Measurements from ENCODE around the gene ARVCF. TPM values are rescaled to one million over a fixed set of nuclear protein-coding genes. Genes with fewer than 3 reads are reported as not detected.
"Not testable (repeated sequence)": the region's sequence is repeated elsewhere in the genome, so short reads cannot be mapped to it uniquely, and the experiment has no call there.

Gene ARVCF
- total RNA-seq, 1 donor from 2014 or later, result 109 TPM

GRCh38 chr22:19932367-19933206 is 84.0 kb downstream of the ARVCF start:
- H3K4me3 ChIP-seq (ENCODE audit: low read depth, low read length), result no peak overlapping the region
- no peak for TF ChIP-seq CTCF (conservative IDR thresholded peaks at IDR 0.05; ENCODE audit: low read depth, low read length)
- no peak for DNase-seq (ENCODE audit: low read depth)

- no peak for TF ChIP-seq CTCF (conservative IDR thresholded peaks at IDR 0.05; ENCODE audit: low read depth, low read length)
- no peak overlapping the region for H3K4me3 ChIP-seq (ENCODE audit: low read depth, low read length)
- DNase-seq (ENCODE audit: low read depth), result no peak
Observed at GRCh38 chr22:19931514-19931913, 85.1 kb downstream of the ARVCF start.

DNA sequence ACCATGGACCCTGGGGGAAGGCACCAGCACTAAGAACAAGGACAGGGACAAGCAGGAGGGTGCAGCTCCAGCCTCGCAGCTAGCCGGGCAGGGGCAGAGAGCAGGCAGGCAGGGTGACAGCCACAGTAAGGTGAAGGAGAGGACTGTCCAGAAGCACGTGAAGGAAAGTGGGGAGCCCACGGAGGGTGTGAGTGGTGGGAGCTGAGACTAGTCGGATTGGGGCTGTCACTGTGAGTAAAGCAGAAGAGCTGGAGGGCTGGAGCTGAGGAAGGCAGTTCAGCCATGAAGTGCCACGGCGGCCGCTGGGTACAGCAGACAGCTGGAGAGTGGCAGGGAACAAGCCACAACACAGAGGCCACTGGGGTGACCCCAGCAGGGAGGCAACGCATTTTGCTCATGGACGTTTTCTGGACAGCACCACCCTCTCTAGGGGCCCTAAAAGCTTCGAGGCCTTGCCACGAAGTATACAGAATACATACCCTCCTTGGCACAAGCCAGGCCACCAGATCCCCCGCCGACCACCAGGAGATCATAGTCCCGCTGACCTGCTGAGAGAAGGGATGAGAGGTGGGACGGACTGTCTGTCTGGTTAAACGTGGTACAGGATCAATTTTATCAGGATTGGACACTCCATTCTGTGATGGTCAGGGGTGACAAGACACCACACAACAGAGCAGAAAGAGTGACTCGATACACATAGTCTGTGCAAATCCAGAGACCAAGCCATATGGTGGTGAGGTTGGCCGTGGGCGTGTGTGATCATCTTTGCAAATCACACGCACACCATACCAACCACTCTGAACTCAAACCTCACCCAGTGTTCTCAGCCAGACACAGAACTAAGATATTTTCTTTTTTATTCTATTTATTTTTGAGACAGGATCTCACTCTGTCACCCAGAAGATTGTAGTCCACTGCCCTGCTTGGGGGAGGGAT is 85.8 kb downstream of the ARVCF start:
- H3K4me3 ChIP-seq (ENCODE audit: low read depth, low read length), result no peak overlapping the region
- no peak for TF ChIP-seq CTCF (conservative IDR thresholded peaks at IDR 0.05; ENCODE audit: low read depth, low read length)
- DNase-seq (ENCODE audit: low read depth), result no peak

DNA sequence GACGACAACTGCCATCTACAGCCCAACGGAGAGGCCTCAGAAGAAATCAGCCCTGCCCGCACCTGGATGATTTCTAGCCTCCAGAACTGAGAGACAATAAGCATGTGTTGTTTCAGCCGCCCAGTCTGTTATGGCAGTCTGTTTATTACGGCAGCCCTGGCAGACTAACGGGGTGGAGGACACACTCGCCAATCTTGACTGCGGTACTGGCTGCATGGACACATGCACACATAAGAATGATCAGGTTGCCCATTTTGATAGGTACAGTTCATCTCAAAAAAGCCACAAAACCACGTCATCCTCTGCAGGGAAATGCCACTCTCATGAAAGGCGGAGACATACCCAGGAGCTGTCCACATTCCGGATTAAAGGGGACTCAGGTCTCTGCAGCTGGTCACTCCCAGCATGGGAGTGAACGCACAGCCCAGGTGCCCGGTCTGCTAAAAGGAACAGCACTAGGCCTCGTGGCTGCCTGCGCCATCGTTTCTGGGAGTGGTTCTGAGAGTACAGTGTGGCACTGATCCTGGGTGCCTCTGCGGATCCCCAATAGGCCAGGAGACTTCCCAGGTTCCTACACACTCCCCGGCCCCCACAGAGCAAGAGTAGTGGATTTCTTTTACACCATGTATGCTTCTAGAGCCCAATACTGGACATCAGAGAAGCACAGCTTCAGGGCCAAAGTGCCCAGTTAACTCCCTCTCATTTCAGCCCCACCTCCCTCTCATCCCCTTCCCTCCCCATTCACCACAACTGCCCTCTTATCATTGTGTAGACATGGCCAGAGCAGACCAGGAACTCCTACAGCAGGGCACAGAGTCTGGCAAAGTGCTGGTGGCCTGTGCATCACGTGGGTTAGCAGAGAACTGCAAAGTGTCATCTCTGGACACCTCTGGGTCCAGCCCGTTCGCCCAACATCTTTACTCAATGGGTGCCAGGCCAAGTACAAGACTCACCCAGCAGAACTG is 86.8 kb downstream of the ARVCF start:
- TF ChIP-seq CTCF (conservative IDR thresholded peaks at IDR 0.05; ENCODE audit: low read depth, low read length), result no peak

DNA sequence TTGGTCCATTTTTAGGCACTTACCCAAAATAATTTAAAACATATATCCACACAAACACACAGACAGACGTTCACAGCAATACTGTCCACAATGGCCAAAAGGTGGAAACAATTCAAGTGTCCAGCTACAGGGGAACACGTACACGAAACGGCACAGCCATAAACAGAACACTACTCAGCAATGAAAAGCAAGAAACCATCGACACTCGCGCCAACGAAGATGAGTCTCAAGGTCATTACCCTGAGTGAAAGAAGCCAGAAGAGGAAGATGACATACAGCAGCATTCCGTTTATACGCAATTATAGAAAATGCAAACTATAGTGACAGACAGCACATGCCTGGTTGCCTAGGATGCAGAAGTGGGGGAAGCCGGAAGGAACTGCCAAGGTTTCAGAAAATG is 88.4 kb downstream of the ARVCF start:
- no peak for DNase-seq (ENCODE audit: low read depth)
- no peak overlapping the region for H3K4me3 ChIP-seq (ENCODE audit: low read depth, low read length)
- no peak for TF ChIP-seq CTCF (conservative IDR thresholded peaks at IDR 0.05; ENCODE audit: low read depth, low read length)

More for the DNA sequence above, 86.8 kb downstream of the ARVCF start:
- no peak overlapping the region for H3K4me3 ChIP-seq (ENCODE audit: low read depth, low read length)
- no peak for DNase-seq (ENCODE audit: low read depth)

GRCh38 chr22:19927696-19928095 is 88.9 kb downstream of the ARVCF start:
- DNase-seq (ENCODE audit: low read depth), result no peak

GRCh38 chr22:19926028-19926427 is 90.6 kb downstream of the ARVCF start:
- not testable (repeated sequence) for H3K4me3 ChIP-seq (ENCODE audit: low read depth, low read length); DNase-seq (ENCODE audit: low read depth)

More at GRCh38 chr22:19927696-19928095, 88.9 kb downstream of the ARVCF start:
- TF ChIP-seq CTCF (conservative IDR thresholded peaks at IDR 0.05; ENCODE audit: low read depth, low read length), result no peak
- no peak overlapping the region for H3K4me3 ChIP-seq (ENCODE audit: low read depth, low read length)
